Right lobe of liver (tissue), 6 donors: Measurements from ENCODE around the gene CDKN2B-AS1. TPM values are rescaled to one million over a fixed set of nuclear protein-coding genes. Genes with fewer than 3 reads are reported as not detected.
A peak's percentile ranks its signal among the peaks of the same experiment; 100 is the strongest.

Experiments used
- ATAC-seq, 4 donors: fragments of 200-7000 bp; cut with Tn5 transposase; one replicate each; pipeline ENCODE4 v1.9.1; 2020; ENCODE audit warnings: mild to moderate bottlenecking in 4 of 4, moderate library complexity in 4 of 4
- DNase-seq, 3 donors: peaks; one replicate each; pipeline ENCODE4 v3.0.0-alpha.2; 2020
- H3K27ac ChIP-seq, 3 donors: fragments of 200-600 bp; one replicate each; pipeline ENCODE4 v1.8.0; 2022
- H3K27me3 ChIP-seq, 2 donors: fragments of 200-600 bp; one replicate each; pipeline ENCODE4 v1.8.0; 2022
- H3K36me3 ChIP-seq, 4 donors: fragments of 200-600 bp; sonication (generic) in 1 of 4; one replicate each; pipeline versions ENCODE4 v1.5.1 to v1.8.0; 2017 to 2022; ENCODE audit warnings: control low read depth in 1 of 4
- H3K4me1 ChIP-seq, 4 donors: fragments of 200-600 bp; sonication (generic) in 1 of 4; one replicate each; pipeline versions ENCODE4 v1.5.1 to v1.8.0; 2017 to 2022; ENCODE audit warnings: control low read depth in 1 of 4
- H3K4me3 ChIP-seq, 3 donors: fragments of 200-600 bp; one replicate each; pipeline ENCODE4 v1.8.0; 2022
- H3K9me3 ChIP-seq, 4 donors: fragments of 200-600 bp; sonication (generic) in 1 of 4; one replicate each; pipeline versions ENCODE4 v1.5.1 to v1.8.0; 2017 to 2022; ENCODE audit warnings: control low read depth in 1 of 4
- CTCF ChIP-seq, 4 donors: fragments of 200-600 bp in 3 of 4; fragments of 450-650 bp in 1 of 4; IDR thresholded peaks; one replicate each; pipeline versions ENCODE4 v1.5.1 to v1.8.0; 2016 to 2022; ENCODE audit warnings: antibody characterized with exemption in 4 of 4, mild to moderate bottlenecking in 2 of 4
- POLR2A ChIP-seq: fragments of 450-650 bp; IDR thresholded peaks from one replicate; pipeline ENCODE4 v1.6.1; 2017; ENCODE audit warnings: antibody characterized with exemption, mild to moderate bottlenecking
- whole genome bisulfite sequencing: methylation state at CpG from one replicate; pipeline ENCODE4 v1.1.6; 2018; ENCODE audit warnings: low coverage, low lambda C conversion rate; ENCODE audit not compliant: insufficient coverage; ENCODE audit errors: missing lambda C conversion rate; 5-methylcytosine and 5-hydroxymethylcytosine counted together
- intact Hi-C, 2 donors: fragments of 100-400 bp; cut with DNase I; formaldehyde crosslinking; loops; one replicate each; pipeline versions ENCODE4 v1.11.2 to v1.14.1; 2022
- total RNA-seq, 6 experiments: library from RNA; depleted of rRNA in 2 of 6; stranded (reverse); fragments of >200 nt in 2 of 6; fragmentation: NEBNext Ultra II Directional in 3 of 6; extraction: Animal tissue kit (Norgen Biotek cat#: 25700) in 3 of 6; gene quantifications; one replicate each; pipeline versions ENCODE4 v1.1.0 to v1.2.4, GENCODE V29; 2016 to 2023
- donor health status: DM: no; HTN: yes; CAD: no.
- donor health status: DM: no; HTN: no; CAD: no.
- donor health status: DM: no; HTN: no; CAD: no.
- donor health status: DM: no; HTN: yes; CAD: no.
- donor health status: DM: no; HTN: yes; CAD: no.

Gene CDKN2B-AS1
- total RNA-seq, 6 experiments from 2014 or later, result 0.13 to 0.37 (median 0.21) TPM; not detected in 2

DNA sequence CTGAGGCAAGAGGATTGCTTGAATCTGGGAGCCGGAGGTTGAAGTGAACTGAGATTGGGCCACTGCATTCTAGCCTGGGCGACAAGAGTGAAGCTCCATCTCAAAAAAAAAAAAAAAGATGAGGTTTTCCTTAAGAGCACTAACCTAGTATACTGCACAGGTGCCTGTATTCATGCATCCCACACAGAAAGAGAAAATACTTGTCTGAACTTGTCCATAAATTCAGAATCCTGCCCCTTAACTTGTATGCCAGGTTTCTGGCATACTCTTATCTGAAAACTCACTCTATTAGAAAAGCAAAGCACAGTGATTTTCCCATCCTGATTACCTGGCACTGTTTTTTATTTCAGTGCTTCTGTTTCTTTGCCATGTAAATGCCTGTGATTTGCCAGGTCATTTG, 139.8 kb downstream of the CDKN2B-AS1 start:
- Histone ChIP-seq H3K27ac (no peak overlapping the region), H3K4me3 (no peak overlapping the region), H3K9me3 (no peaks in the 10 kb centered on the region), H3K27me3 (no peaks in the 10 kb centered on the region), H3K36me3 (no peaks in the 10 kb centered on the region), H3K4me1 (no peaks in the 10 kb centered on the region)
- no peak for DNase-seq
- WGBS, result 82% methylated on average over 2 of the region's 2 CpGs
- intact Hi-C loops, result no loop called here
- TF ChIP-seq POLR2A (no peak), CTCF (IDR thresholded peaks at IDR 0.05) (no peak)
- ATAC-seq, result no peak

DNA sequence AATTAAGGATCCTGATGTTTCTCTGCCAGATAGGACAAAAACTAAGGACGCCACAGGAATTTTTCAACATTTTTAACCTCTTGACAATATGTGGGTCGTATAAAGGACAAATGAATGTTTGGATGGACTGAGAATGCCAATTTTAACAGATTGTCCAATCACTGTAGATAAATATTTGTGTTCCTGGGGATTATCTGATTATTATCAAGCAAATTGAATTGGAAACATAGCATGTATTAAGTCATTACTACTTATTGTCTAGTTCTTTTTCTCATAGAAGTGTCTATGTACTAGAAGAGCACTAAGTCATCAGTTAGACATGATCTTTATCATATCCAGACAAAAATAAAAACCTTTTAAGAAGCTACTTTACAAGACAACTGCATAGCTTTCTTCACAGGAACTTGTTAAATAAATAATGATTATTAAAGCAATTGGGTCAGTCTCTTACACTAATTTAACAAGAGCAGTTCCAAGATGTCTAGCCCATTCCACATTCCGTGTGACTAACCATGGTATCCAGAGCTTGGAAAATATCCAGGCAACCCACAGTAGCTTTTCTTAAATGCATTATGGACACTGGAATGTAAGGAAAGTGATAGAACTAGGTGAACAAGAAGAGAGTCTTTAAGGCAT, 142.0 kb downstream of the CDKN2B-AS1 start:
- ATAC-seq (no peak), DNase-seq (no peak)
- no peaks in the 10 kb centered on the region for H3K36me3 ChIP-seq
- no peak overlapping the region for H3K27ac ChIP-seq
- H3K9me3 ChIP-seq, result no peaks in the 10 kb centered on the region
- no peaks in the 10 kb centered on the region for H3K27me3 ChIP-seq
- intact Hi-C loops, result no loop called here
- WGBS, result 39% methylated on average over 3 of the region's 3 CpGs
- H3K4me1 ChIP-seq, result no peaks in the 10 kb centered on the region
- no peak overlapping the region for H3K4me3 ChIP-seq
- TF ChIP-seq POLR2A (no peak), CTCF (IDR thresholded peaks at IDR 0.05) (no peak)

- Histone ChIP-seq H3K36me3 (no peaks in the 10 kb centered on the region), H3K27ac (no peak overlapping the region), H3K4me1 (no peaks in the 10 kb centered on the region), H3K27me3 (no peaks in the 10 kb centered on the region), H3K9me3 (no peaks in the 10 kb centered on the region), H3K4me3 (no peak overlapping the region)
- WGBS, result 56% methylated on average over 2 of the region's 4 CpGs
- no peak for TF ChIP-seq POLR2A
- no peak for TF ChIP-seq CTCF (IDR thresholded peaks at IDR 0.05)
- intact Hi-C loops, result no loop called here
- ATAC-seq (peak in 1 of 4 donors; percentile 59), DNase-seq (no peak)
Observed at GRCh38 chr9:22138956-22139660, 144.5 kb downstream of the CDKN2B-AS1 start.

DNA sequence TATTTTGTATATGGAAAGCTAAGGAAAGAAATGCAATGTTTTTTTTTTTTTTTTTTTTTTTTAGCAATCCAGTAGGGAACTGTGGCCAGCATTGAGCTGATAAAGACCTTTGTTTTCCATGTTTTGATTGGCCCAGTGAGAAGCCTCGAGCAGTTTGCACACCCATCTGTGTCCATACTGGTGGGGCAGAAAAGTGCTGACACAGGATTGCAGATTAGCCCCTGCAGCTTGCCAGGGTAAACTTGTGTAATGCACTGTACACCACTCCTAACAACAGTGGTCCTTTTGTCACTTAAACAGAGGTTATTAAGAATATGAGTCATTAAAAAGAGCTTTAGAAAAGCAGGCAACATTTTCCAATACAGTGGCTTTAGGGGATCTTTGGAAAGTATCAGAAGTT, 147.3 kb downstream of the CDKN2B-AS1 start:
- intact Hi-C loops, result no loop called here
- H3K27me3 ChIP-seq, result no peaks in the 10 kb centered on the region
- H3K4me1 ChIP-seq, result no peaks in the 10 kb centered on the region
- ATAC-seq (peak; percentile 58 to 93 (median 78)), DNase-seq (no peak)
- H3K27ac ChIP-seq, result no peak overlapping the region
- H3K9me3 ChIP-seq, result no peaks in the 10 kb centered on the region
- 17% methylated on average over 1 of the region's 1 CpG for WGBS
- no peaks in the 10 kb centered on the region for H3K36me3 ChIP-seq
- no peak for TF ChIP-seq POLR2A
- no peak for TF ChIP-seq CTCF (IDR thresholded peaks at IDR 0.05)
- no peak overlapping the region for H3K4me3 ChIP-seq
